ENCODE data around the gene ZSWIM8.
"Not testable (repeated sequence)": the region's sequence is repeated elsewhere in the genome, so short reads cannot be mapped to it uniquely, and the experiment has no call there.

ZSWIM8 gene

DNA sequence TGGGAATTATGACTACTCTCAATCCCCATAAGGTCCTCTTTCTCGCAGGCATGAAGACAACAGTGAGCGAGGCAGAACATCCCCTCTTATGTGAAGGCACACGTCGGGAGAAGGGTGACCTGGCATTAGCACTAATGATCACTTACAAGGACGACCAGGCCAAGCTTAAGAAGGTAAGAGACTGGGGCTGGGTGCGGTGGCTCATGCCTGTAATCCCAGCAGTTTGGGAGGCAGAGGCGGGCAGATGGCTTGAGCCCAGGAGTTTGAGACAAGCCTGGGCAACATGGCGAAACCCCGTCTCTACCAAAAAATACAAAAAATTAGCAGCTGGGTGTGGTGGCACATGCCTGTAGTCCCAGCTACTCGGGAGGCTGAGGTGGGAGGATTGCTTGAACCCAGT, 10.1 kb downstream of the ZSWIM8 start:
- not testable (repeated sequence) for DNase-seq (ENCODE audit: low read depth)

DNA sequence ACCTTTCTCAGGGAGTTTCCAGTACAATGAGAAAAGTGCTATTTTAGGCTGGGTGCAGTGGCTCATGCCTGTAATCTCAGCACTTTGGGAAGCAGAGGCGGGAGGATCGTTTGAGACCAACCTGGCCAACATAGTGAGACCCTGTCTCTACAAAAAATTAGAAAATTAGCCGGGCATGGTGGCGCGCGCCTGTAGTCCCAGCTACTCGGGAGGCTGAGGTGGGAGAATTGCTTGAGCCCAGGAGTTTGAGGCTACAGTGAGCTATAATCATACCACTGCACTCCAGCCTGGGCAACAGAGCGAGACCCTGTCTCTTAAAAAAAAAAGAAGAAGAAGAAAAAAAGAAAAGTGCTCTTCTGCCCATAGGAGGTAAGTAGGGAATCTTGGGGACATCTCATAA, 10.6 kb downstream of the ZSWIM8 start:
- DNase-seq (ENCODE audit: low read depth), result not testable (repeated sequence)

DNA sequence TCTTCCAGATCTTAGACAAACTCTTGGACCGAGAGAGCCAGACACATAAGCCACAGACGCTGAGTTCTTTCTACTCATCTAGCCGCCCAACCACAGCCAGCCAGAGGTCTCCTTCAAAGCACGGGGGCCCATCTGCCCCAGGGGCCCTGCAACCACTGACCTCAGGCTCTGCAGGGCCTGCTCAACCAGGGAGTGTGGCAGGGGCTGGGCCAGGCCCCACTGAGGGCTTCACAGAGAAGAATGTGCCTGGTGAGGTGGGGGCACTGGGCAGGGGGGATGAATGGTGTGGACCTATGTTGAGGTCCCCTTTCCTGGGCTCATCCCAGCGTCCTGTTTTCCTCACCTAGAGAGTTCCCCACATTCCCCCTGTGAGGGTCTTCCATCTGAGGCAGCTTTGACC, 11.4 kb downstream of the ZSWIM8 start:
- DNase-seq (ENCODE audit: low read depth), result no peak

DNA sequence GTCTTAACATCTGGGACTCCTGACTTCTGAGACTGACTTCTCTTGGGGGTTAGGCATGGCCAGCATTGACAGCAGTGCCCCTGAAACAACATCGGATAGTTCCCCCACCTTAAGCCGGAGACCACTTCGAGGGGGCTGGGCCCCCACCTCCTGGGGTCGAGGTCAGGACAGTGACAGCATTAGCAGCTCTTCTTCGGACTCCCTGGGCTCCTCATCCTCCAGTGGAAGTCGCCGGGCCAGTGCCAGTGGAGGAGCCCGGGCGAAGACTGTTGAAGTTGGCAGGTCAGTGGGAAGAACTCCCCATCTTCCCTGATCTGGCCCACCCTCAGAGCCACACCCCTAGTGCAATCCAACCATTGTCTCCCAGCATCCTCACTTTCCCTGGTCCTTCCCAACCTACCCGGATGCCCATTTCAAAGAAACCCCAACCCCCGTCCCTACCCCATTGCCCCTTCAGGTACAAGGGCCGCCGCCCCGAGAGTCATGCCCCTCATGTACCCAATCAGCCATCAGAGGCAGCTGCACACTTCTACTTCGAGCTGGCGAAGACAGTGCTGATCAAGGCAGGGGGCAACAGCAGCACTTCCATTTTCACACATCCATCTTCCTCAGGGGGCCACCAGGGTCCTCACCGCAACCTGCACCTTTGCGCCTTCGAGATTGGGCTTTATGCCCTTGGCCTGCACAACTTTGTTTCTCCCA, 12.1 kb downstream of the ZSWIM8 start:
- no peak for DNase-seq (ENCODE audit: low read depth)

DNA sequence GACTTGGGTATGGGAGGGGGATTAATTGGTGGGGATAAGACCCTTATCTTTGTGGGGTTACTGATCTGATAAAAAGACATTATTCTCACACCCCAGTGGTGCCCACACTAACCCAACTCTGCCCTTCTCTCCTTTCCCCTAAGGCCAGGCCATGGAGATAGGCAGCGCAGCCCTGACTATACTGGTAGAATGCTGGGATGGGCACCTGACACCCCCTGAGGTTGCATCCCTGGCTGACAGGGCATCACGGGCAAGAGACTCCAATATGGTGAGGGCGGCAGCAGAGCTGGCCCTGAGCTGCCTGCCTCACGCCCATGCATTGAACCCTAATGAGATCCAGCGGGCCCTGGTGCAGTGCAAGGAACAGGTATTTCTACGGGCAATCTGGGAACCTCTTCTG, 12.7 kb downstream of the ZSWIM8 start:
- DNase-seq (ENCODE audit: low read depth), result no peak

DNA sequence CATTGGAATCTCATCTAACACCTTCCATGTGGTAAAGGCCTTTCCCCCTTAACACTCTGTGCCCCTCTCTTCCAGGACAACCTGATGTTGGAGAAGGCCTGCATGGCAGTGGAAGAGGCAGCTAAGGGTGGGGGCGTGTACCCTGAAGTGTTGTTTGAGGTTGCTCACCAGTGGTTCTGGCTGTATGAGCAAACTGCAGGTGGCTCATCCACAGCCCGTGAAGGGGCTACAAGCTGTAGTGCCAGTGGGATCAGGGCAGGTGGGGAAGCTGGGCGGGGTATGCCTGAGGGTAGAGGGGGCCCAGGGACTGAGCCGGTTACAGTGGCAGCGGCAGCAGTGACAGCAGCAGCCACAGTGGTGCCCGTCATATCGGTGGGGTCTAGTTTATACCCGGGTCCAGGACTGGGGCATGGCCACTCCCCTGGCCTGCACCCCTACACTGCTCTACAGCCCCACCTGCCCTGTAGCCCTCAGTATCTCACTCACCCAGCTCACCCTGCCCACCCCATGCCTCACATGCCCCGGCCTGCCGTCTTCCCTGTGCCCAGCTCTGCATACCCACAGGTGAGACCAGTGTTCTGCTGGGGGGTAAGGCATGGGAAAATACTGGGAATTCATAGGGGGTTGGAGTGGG, 13.6 kb downstream of the ZSWIM8 start:
- no peak for DNase-seq (ENCODE audit: low read depth)

DNA sequence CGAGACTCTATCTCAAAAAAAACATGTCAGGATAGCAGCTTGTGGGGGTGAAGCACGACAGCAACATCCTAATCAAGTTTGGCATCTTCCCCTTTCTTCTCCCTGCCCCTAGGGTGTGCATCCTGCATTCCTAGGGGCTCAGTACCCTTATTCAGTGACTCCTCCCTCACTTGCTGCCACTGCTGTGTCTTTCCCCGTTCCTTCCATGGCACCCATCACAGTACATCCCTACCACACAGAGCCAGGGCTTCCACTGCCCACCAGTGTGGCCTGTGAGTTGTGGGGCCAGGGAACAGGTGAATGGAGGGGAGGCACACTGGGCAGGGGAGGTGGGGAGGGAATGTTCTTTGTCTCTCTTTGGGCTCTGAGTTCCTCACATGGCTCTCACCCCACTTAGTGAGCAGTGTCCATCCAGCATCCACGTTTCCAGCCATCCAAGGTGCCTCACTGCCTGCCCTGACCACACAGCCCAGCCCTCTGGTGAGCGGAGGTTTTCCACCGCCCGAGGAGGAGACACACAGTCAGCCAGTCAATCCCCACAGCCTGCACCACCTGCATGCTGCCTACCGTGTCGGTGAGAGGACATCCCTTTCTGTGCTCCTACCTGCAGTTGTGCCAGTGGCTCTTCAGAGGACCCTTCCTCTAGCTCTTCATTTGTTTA, 14.6 kb downstream of the ZSWIM8 start:
- DNase-seq (ENCODE audit: low read depth), result no peak

DNA sequence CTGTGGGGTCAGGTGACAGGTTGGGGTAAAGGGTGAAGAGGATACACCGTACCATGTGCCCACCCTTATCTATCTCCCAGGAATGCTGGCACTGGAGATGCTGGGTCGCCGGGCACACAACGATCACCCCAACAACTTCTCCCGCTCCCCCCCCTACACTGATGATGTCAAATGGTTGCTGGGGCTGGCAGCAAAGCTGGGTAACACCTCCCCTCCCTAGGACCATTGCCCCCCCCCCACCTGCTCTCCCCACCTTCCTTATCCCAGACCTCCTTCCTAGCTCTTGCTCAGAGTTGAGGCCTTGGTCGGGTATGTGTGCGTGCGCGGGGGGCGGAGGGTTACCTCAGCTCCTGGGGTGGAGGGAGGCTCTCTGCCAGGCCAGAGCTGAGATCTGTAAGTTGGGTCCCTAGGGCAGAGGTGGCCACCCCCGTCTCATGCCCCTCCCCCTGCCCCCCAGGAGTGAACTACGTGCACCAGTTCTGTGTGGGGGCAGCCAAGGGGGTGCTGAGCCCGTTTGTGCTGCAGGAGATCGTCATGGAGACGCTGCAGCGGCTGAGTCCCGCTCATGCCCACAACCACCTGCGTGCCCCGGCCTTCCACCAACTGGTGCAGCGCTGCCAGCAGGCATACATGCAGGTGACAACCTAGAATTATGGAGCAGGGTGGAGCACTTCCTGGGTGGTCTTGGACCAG, 15.3 kb downstream of the ZSWIM8 start:
- DNase-seq (ENCODE audit: low read depth), result no peak

DNA sequence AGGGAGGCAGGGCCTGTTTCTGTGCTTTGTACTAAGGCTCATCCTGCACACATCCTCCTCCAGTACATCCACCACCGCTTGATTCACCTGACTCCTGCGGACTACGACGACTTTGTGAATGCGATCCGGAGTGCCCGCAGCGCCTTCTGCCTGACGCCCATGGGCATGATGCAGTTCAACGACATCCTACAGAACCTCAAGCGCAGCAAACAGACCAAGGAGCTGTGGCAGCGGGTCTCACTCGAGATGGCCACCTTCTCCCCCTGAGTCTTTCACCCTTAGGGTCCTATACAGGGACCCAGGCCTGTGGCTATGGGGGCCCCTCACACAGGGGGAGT, 15.8 kb downstream of the ZSWIM8 start:
- no peak for DNase-seq (ENCODE audit: low read depth)

DNA sequence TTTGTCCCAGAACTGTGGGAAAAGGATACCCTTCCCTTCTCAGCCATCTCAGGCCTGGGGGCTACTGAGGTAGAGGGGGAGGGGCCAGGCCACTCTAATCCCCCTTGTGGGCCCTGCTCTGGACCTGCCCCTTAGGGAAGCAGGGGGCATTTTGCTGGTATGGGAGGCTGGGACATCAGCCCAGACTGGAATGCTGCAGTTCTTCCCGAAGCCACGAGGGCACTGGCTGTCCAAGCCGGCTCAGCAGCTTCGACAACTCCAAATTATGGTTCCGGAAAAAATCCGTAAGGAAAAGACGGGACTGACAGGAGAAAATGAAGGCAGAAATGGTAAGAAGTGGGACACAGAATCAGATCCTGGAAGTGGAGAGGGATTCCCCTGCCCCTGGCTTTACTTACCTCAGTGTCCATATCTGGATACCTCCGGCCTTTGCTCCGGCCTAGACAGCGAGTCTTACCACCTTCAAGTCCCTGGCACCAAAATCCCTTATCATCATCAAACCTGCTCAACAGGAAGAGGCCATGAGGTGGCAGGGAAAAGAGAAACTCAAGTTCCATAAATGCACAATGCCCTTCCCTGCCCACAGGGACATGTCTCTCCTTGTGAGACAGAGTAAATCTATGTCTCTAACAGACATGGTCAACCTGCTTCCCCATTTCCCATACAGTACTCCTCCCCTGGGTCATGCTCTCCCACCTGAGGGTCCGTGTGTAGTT, 17.0 kb downstream of the ZSWIM8 start:
- no peak for DNase-seq (ENCODE audit: low read depth)

DNA sequence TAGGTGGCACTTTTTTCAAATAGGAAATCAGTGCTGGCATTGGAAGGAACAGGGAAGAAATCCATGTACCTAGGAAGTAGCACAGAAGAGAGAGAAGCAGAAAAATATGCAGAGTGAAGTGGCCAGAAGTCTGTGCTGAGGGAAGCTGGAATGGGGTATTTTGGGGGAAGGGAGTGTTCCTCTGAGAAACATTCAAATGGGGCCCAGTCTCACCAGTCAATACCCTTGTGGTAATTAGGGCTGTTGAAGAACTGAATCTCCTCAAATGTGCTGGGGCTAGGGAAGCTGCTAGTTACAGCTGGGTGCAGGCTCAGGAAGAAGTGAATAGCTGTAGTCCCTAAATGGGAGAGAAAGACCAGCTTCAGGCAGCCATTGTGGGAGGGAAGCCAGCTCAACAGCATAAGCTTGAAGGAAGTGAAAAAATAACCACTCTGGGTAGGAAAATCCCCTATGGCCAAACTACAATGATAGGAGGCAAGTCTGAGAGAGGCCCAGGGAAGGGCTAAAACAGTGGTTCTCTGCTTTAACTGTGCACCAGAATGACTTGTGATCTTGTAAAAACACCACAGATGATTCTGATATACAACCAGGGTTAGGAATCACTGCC, 18.4 kb downstream of the ZSWIM8 start:
- no peak for DNase-seq (ENCODE audit: low read depth)

DNA sequence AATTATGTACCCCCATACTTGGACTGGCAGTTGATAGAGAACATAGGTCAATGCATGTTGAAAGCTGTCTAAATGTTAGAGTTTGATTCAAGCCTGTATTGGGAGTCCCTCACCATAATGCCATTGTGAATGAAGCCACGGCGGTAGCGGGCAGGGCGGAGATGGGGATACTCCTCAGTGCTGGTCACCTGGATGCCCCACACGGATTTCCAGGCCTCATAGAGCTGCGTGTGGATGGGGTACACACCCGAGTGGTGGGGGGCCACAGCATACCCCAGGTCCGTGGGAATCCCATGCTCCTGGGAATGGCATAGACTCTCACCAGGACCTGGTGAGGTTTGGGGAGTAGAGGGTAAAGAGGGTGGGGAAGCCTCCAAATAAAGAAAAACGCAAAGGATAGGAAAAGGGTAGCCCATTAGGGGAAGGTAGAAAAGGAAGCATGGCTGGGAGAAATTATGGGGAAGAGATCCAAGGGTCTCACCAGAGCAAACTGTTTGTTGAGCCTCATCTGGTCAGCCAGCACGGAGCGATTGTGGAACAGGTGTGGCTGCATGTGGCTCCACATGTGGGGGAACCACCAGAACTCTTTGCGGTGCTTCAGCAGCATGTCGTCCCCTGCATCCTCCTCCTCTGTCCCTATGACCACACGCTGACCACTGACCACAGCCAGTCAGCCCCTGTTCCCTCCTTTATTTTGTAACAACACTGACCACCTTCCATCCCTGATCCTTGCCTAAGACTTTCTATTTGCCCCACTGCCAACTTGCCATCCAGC, 21.0 kb downstream of the ZSWIM8 start:
- no peak for DNase-seq (ENCODE audit: low read depth)

DNA sequence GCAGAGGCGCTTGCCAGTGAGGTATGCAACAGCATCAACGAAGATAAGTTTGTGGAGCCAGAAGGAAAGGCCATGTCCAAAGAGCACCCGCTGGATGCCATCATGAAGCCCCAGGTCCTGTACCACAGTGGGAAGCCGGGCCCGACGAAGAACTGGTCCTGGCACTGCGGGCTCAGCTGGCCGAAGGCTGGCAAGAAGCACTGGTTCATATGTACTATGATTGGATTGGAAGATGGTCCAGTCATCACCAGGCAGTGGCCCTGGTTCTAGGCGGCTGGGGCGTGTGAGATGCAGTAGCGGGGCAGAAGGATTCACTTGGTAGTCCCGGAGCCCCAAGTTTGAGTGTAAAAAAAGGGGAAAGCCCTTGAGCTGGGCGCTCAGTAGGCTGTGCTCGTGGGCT, 22.1 kb downstream of the ZSWIM8 start:
- no peak for DNase-seq (ENCODE audit: low read depth)

DNA sequence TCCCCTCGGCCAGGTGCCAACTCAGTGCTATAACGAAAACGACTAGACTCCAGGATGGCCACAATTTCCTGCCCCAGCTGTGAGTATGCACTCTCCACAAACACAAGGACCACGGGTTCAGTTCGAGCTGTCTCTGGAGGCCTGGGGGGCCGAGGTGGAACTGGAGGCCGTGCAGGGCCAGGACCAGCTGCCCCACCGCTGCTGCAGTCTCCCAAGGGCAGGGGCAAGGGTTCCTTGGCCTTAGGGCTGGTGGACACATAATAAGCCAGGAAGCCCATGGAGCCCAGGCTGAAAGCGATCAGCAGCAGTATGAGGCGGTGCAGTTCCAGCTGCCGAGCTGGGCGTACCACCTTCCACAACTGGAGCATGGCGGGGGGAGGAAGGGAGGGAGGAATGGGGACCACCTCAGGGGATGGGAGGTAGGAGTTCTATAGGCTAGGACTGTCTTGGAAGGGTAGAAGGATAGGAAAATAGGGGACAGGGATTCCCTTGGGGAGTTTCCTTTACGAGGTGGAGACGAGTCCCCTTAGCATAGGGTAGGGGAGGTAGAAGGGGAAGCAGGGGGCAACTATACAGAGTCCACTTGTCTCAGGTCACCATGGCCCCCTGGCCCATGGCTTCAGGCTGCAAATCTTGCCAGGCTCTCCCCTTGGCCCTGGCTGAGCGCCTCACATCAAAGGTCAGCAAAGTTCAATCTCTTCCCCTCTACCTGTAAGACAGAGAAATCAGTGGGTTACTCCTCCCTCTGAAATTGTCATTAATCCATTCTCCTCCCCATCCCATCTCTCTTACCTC, 22.8 kb downstream of the ZSWIM8 start:
- DNase-seq (ENCODE audit: low read depth), result no peak

DNA sequence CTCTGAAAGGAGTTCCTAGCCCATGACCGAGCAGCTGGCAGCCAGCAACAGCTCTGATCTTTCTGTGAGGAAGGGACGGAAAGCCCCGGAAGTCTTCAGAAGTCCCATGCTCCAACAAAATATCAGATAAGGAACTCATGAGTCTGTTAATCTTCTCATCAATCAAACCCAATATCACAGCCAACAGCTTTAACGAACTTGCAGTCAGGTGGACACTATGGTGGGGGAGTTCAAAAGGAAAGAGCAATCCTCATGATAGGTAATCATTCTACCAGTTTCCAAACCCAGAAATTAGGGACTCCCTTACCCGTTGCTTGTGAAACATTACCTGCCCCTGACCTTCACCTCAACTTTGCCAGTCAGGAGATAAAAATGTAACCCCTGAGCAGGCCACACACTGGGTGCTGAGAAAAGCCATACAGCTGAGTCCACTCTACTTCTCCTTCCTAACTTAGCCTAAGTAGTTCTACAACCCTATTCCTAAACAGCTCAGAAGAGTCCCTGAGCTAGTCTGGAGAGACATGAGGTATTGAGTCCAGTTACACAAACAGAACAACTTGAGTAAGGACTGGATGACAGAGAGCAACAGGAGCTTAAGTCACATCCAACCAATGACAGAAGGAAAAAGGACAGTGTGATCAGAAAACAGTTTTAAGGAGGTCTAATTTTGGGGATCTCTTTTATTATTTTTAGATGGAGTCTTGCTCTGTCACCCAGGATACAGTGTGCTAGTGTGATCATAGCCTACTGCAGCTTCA, 23.8 kb downstream of the ZSWIM8 start:
- DNase-seq (ENCODE audit: low read depth), result no peak

DNA sequence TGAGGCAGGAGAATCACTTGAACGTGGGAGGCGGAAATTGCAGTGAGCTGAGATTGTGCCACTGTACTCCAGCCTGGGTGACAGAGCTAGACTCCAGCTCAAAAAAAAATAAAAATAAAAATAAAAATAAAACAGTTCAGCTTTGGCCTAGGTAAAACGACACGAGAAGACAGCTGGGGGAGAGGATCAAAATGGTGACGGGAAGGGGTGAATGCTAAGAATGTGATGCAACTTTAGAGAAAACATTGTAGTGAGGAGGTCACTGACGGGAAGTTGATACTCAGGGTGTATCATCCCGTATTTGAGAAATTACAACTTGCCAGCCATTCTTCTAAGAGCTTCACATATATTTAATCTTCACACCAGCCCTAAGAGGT, 24.9 kb downstream of the ZSWIM8 start:
- DNase-seq (ENCODE audit: low read depth), result no peak

DNA sequence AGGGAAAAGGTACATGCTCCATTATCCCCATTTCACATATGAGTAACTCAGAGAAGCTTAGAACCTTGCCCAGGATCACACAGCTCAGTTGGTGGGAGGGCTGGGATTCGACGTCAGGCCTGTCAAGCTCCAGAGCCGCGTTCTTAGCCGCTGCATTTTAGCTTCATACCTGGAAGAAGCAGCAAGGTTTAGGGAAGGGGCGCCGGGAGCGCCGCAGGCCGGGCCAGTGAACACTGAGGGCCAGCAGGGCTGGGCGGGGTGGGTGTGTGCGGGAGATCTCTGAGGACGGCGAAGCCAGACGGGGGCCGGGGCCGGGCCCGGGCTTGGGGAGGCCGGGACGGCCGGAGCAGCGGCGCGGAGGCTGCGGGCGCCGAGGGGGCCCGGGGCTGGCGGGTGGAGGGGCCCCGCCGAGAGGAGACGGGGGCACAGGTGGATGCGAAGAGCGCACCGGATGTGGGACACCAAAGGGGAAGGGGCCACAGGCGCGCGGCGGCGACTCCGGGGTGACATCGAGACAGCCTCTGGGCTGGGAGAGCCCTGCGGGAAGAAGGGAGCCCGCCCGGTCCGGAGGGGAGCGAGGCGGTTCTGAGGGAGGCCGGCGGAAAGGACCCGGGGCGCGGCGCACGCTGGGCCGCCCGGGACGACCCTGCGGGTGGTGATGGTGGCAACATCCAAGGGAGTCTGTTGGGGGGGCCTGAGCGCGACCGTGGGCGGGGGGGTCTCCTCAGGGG, 25.5 kb downstream of the ZSWIM8 start:
- no peak for DNase-seq (ENCODE audit: low read depth)

DNA sequence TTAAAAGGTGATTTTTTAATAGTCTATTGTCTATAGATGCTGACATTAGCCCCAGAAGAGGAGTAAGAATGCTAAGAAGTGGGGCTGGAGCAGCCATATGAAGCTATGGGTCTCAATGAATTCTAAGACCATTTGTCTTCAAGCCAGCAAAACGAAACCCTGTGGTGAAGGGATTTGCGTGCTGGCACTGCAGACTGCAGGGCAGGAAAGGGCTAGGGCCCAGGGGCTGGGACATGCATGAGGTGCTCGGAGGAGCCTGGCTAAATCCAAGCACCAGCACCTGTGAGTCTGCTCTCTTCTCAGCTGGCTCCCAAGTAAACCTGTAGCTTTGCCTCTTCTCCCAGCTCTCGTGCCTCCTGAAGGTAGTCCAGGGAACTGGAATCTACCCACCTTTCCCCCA, 27.3 kb downstream of the ZSWIM8 start:
- no peak for DNase-seq (ENCODE audit: low read depth)

DNA sequence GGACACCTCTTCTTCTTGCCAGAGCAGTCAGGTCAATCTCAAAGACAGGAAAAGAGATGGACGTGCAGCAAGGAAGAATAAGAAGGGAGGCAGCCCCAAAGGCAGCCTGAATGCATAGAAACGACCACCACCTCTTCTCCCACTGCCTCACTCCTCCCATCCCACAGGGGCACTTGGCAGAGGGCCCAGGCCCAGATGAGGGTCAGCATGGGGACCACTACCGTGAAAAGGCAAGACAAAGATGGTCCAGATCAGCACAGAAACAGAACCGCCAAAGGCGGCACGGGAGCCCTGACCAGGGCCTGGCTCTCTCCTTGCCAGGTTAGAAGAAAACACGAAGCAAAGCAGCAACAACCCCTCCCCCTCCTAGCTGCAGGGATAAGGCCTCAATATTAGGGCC, 27.9 kb downstream of the ZSWIM8 start:
- DNase-seq (ENCODE audit: low read depth), result no peak

All from GM04504 (cell line).